ENCODE results near the gene HES5. TPM values are rescaled to one million over a fixed set of nuclear protein-coding genes. Genes with fewer than 3 reads are reported as not detected.
"Not testable (repeated sequence)": the region's sequence is repeated elsewhere in the genome, so short reads cannot be mapped to it uniquely, and the experiment has no call there.

Gene HES5
- total RNA-seq, 1 experiment from 2014 or later, result not detected

- Mint-ChIP-seq H3K27ac (no peak overlapping the region), H3K27me3 (ENCODE audit: low read depth) (no peaks in the 10 kb centered on the region), H3K36me3 (ENCODE audit: insufficient read depth in 1 of 3, low read depth in 3 of 3) (no peaks in the 10 kb centered on the region), H3K4me3 (no peak overlapping the region; a peak in 1 of 5 replicates), H3K4me1 (peaks cover 9 to 13% of the 10 kb centered on the region in 2 experiments), H3K9me3 (no peaks in the 10 kb centered on the region)
- Histone ChIP-seq H4K5ac (ENCODE audit: insufficient read length, low read depth, low read length) (no peak overlapping the region), H2BK120ac (ENCODE audit: low read depth, low read length, poor library complexity, severe bottlenecking) (no peak overlapping the region), H2BK5ac (ENCODE audit: insufficient read length, low read length) (no peak overlapping the region), H3K79me2 (ENCODE audit: insufficient read depth, low read length) (no peaks in the 10 kb centered on the region), H3K9me3 (ENCODE audit: control insufficient read depth, low read depth, low read length) (no peaks in the 10 kb centered on the region), H3K18ac (ENCODE audit: insufficient read length, low read depth, low read length) (no peak overlapping the region), H2AFZ (ENCODE audit: low read length) (no peak overlapping the region), H2BK15ac (ENCODE audit: low read depth, low read length) (no peak overlapping the region), H3K4ac (ENCODE audit: low read depth, low read length) (no peak overlapping the region), H3K27me3 (ENCODE audit: insufficient read depth, low read length) (no peaks in the 10 kb centered on the region), H2BK12ac (ENCODE audit: insufficient read length, low read depth, low read length) (no peak overlapping the region), H3K56ac (ENCODE audit: insufficient read length, low read depth, low read length) (no peak overlapping the region), H3T11ph (ENCODE audit: low read length) (no peak overlapping the region), H3K23ac (ENCODE audit: insufficient read length, low read depth, low read length) (no peak overlapping the region), H3K27ac (ENCODE audit: insufficient read length, low read depth, low read length) (no peak overlapping the region), H3K4me2 (ENCODE audit: insufficient read depth, insufficient read length, low read length) (no peak overlapping the region), H3K9ac (ENCODE audit: extremely low read depth, insufficient read length, low read length) (no peak overlapping the region), H3K4me1 (ENCODE audit: insufficient read depth, low read length) (no peaks in the 10 kb centered on the region), H3K23me2 (ENCODE audit: insufficient read length, low read depth, low read length, poor library complexity, severe bottlenecking) (no peaks in the 10 kb centered on the region), H4K8ac (replicated peaks; ENCODE audit: insufficient read length, low read depth, low read length) (no peak overlapping the region), H2BK20ac (ENCODE audit: low read depth, low read length, poor library complexity, severe bottlenecking) (no peak overlapping the region), H4K91ac (ENCODE audit: insufficient read length, low read depth, low read length) (no peak overlapping the region), H2AK5ac (ENCODE audit: insufficient read length, low read length) (no peak overlapping the region), H4K20me1 (ENCODE audit: control insufficient read depth, insufficient read depth, insufficient read length) (no peaks in the 10 kb centered on the region), H3K14ac (ENCODE audit: insufficient read depth, low read length) (no peak overlapping the region; the same call in 1 of the 2 replicates), H3K79me1 (ENCODE audit: insufficient read depth, low read depth, low read length, poor library complexity, severe bottlenecking) (no peaks in the 10 kb centered on the region)
- no CpG with 5 or more reads among the region's 30 CpGs for WGBS (ENCODE audit: extremely low coverage, insufficient read length, low lambda C conversion rate)
- TF ChIP-seq CTCF (conservative IDR thresholded peaks at IDR 0.05), result no peak
- DNase-seq, result no peak
Observed at GRCh38 chr1:2553871-2554620, 24.0 kb upstream of the HES5 start.

GRCh38 chr1:2553076-2553475, 23.0 kb upstream of the HES5 start:
- not testable (repeated sequence) for DNase-seq; H4K91ac ChIP-seq (ENCODE audit: insufficient read length, low read depth, low read length); H3K9me3 ChIP-seq (ENCODE audit: control insufficient read depth, low read depth, low read length); H3K9me3 Mint-ChIP-seq; H2AK5ac ChIP-seq (ENCODE audit: insufficient read length, low read length); H3K27ac Mint-ChIP-seq; H2BK12ac ChIP-seq (ENCODE audit: insufficient read length, low read depth, low read length); H3K56ac ChIP-seq (ENCODE audit: insufficient read length, low read depth, low read length); H4K5ac ChIP-seq (ENCODE audit: insufficient read length, low read depth, low read length); H3K27me3 Mint-ChIP-seq (ENCODE audit: low read depth); H3T11ph ChIP-seq (ENCODE audit: low read length); H2BK20ac ChIP-seq (ENCODE audit: low read depth, low read length, poor library complexity, severe bottlenecking); H3K23ac ChIP-seq (ENCODE audit: insufficient read length, low read depth, low read length); H3K18ac ChIP-seq (ENCODE audit: insufficient read length, low read depth, low read length); H3K79me1 ChIP-seq (ENCODE audit: insufficient read depth, low read depth, low read length, poor library complexity, severe bottlenecking); H4K20me1 ChIP-seq (ENCODE audit: control insufficient read depth, insufficient read depth, insufficient read length); H3K27me3 ChIP-seq (ENCODE audit: insufficient read depth, low read length); H3K4me2 ChIP-seq (ENCODE audit: insufficient read depth, insufficient read length, low read length); H3K23me2 ChIP-seq (ENCODE audit: insufficient read length, low read depth, low read length, poor library complexity, severe bottlenecking); H2BK15ac ChIP-seq (ENCODE audit: low read depth, low read length); H2BK120ac ChIP-seq (ENCODE audit: low read depth, low read length, poor library complexity, severe bottlenecking); H3K4me1 ChIP-seq (ENCODE audit: insufficient read depth, low read length); H3K4me3 Mint-ChIP-seq; H3K79me2 ChIP-seq (ENCODE audit: insufficient read depth, low read length); H3K36me3 Mint-ChIP-seq (ENCODE audit: insufficient read depth in 1 of 3, low read depth in 3 of 3); H3K14ac ChIP-seq (ENCODE audit: insufficient read depth, low read length); H2BK5ac ChIP-seq (ENCODE audit: insufficient read length, low read length); H3K27ac ChIP-seq (ENCODE audit: insufficient read length, low read depth, low read length); H2AFZ ChIP-seq (ENCODE audit: low read length); H3K4ac ChIP-seq (ENCODE audit: low read depth, low read length); H4K8ac ChIP-seq (replicated peaks; ENCODE audit: insufficient read length, low read depth, low read length); H3K9ac ChIP-seq (ENCODE audit: extremely low read depth, insufficient read length, low read length)
- WGBS (ENCODE audit: extremely low coverage, insufficient read length, low lambda C conversion rate), result no CpG with 5 or more reads among the region's 9 CpGs
- H3K4me1 Mint-ChIP-seq, result peaks cover 11 to 19% of the 10 kb centered on the region in 2 experiments
